HEK293T (cell line): ENCODE measurements around the gene ELP1.
"Not testable (repeated sequence)": the region's sequence is repeated elsewhere in the genome, so short reads cannot be mapped to it uniquely, and the experiment has no call there.

Source experiments
- BHLHE40 ChIP-seq: fragments of 450-650 bp; IDR thresholded peaks from 2 replicates; pipeline ENCODE4 v1.6.1; 2016; ENCODE audit warnings: mild to moderate bottlenecking, moderate library complexity, borderline replicate concordance
- SUZ12 ChIP-seq: fragments of 450-650 bp; IDR thresholded peaks from 2 replicates; pipeline ENCODE4 v1.6.1; 2016; ENCODE audit warnings: mild to moderate bottlenecking

- not testable (repeated sequence) for TF ChIP-seq BHLHE40, SUZ12
Measured at GRCh38 chr9:108839561-108839960, 94.4 kb downstream of the ELP1 start.
